ENCODE measurements around the gene UBE2F.
A peak's percentile ranks its signal among the peaks of the same experiment; 100 is the strongest.
"Not testable (repeated sequence)": the region's sequence is repeated elsewhere in the genome, so short reads cannot be mapped to it uniquely, and the experiment has no call there.

Gene UBE2F

GRCh38 chr2:237952851-237953250, 14.0 kb upstream of the UBE2F start:
- H3K27me3 Mint-ChIP-seq: peaks cover 9% of the 10 kb centered on the region
- DNase-seq (ENCODE audit: low spot score in 2 of 2): no peak
- H3K4me1 Mint-ChIP-seq: peaks cover 7% of the 10 kb centered on the region
- H3K9me3 Mint-ChIP-seq: no peaks in the 10 kb centered on the region
- no peaks in the 10 kb centered on the region for H3K36me3 Mint-ChIP-seq (ENCODE audit: insufficient read depth)
- H3K27ac Mint-ChIP-seq (ENCODE audit: low read depth): no peak overlapping the region
- no peak for ATAC-seq (replicated peaks; ENCODE audit: extremely low read depth, poor library complexity, severe bottlenecking)
- H3K4me3 Mint-ChIP-seq: no peak overlapping the region

DNA sequence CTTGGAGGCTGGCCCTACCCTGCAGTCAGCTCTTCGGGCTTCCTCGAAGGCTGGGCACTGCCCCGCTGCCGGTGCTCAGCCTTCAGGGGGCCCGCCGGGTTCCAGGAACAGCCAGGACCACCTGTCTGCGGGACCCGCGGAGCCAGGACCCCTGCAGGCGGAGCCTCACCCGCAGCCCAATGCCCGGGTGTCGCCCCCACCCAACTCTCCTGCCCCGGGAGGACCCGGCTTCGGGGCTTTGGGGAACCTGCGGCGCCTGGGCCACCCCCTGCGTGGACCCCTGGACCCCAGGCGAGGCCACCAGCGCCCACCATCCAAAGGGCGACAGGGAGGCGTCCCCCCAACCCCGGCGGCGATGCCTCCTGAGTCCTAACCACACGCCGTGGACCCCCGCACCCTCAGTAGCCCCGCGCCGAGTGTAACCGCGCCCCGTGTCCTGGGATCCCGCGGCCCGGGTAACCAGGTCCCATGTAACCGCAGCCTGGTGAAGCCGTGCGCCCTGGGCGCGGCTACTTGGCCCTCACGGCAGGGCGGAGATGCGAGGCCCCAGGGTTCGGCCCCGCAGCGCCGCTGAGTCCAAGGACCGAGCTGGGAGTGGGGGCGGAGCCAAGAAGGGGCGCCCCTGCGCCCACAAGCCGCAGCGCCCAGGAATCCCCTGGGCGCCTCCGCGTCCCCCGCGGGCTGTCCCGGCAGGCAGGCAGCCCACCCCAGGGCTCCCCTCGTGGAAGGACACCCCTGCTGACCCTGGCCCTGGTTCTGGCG, 11.0 kb upstream of the UBE2F start:
- H3K27ac Mint-ChIP-seq (ENCODE audit: low read depth): no peak overlapping the region
- no peaks in the 10 kb centered on the region for H3K9me3 Mint-ChIP-seq
- peaks cover 9% of the 10 kb centered on the region for H3K27me3 Mint-ChIP-seq
- DNase-seq (ENCODE audit: low spot score in 2 of 2) (no peak), ATAC-seq (replicated peaks; ENCODE audit: extremely low read depth, poor library complexity, severe bottlenecking) (no peak)
- peaks cover 7% of the 10 kb centered on the region for H3K4me1 Mint-ChIP-seq
- no peaks in the 10 kb centered on the region for H3K36me3 Mint-ChIP-seq (ENCODE audit: insufficient read depth)
- no peak overlapping the region for H3K4me3 Mint-ChIP-seq

GRCh38 chr2:237956402-237956736, 10.4 kb upstream of the UBE2F start:
- H3K27ac Mint-ChIP-seq (ENCODE audit: low read depth): no peak overlapping the region
- no peak overlapping the region for H3K4me3 Mint-ChIP-seq
- H3K4me1 Mint-ChIP-seq: peaks cover 7% of the 10 kb centered on the region
- no peak for DNase-seq (ENCODE audit: low spot score in 2 of 2)
- no peak for ATAC-seq (replicated peaks; ENCODE audit: extremely low read depth, poor library complexity, severe bottlenecking)
- no peaks in the 10 kb centered on the region for H3K36me3 Mint-ChIP-seq (ENCODE audit: insufficient read depth)
- peaks cover 9% of the 10 kb centered on the region for H3K27me3 Mint-ChIP-seq
- no peaks in the 10 kb centered on the region for H3K9me3 Mint-ChIP-seq

GRCh38 chr2:237961637-237962036, 5.2 kb upstream of the UBE2F start:
- Mint-ChIP-seq H3K4me3 (no peak overlapping the region), H3K27me3 (no peaks in the 10 kb centered on the region), H3K27ac (ENCODE audit: low read depth) (no peak overlapping the region), H3K36me3 (ENCODE audit: insufficient read depth) (peaks cover 7% of the 10 kb centered on the region), H3K9me3 (peaks cover 6% of the 10 kb centered on the region), H3K4me1 (peaks cover 11% of the 10 kb centered on the region)
- ATAC-seq (replicated peaks; ENCODE audit: extremely low read depth, poor library complexity, severe bottlenecking): no peak
- no peak for DNase-seq (ENCODE audit: low spot score in 2 of 2)

- no peaks in the 10 kb centered on the region for H3K27me3 Mint-ChIP-seq
- ATAC-seq (replicated peaks; ENCODE audit: extremely low read depth, poor library complexity, severe bottlenecking) (no peak), DNase-seq (ENCODE audit: low spot score in 2 of 2) (no peak)
- H3K4me3 Mint-ChIP-seq: no peak overlapping the region
- H3K4me1 Mint-ChIP-seq: peaks cover 6% of the 10 kb centered on the region
- H3K9me3 Mint-ChIP-seq: peaks cover 6% of the 10 kb centered on the region
- no peak overlapping the region for H3K27ac Mint-ChIP-seq (ENCODE audit: low read depth)
- peaks cover 9% of the 10 kb centered on the region for H3K36me3 Mint-ChIP-seq (ENCODE audit: insufficient read depth)
Measured at GRCh38 chr2:237962432-237963084, 4.3 kb upstream of the UBE2F start.

GRCh38 chr2:237963490-237963991, 3.3 kb upstream of the UBE2F start:
- not testable (repeated sequence) for H3K4me3 Mint-ChIP-seq; H3K27me3 Mint-ChIP-seq; DNase-seq (ENCODE audit: low spot score in 2 of 2); H3K36me3 Mint-ChIP-seq (ENCODE audit: insufficient read depth); H3K9me3 Mint-ChIP-seq; H3K27ac Mint-ChIP-seq (ENCODE audit: low read depth); ATAC-seq (replicated peaks; ENCODE audit: extremely low read depth, poor library complexity, severe bottlenecking)
- H3K4me1 Mint-ChIP-seq: peaks cover 15% of the 10 kb centered on the region

DNA sequence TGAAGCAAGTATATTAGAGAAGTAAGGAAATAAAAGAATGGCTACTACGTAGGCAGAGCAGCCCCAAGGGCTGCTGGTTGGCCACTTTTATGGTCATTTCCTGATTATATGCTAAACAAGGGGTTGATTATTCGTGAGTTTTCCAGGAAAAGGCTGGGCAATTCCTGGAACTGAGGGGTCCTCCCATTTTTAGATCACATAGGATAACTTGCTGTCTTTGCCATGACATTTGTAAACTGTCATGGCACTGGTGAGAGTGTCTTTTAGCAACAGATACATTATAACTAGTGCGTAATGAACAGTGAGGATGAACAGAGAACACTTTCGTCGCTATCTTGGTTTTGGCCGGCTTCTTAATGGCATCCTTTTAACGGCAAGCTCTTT, 2.6 kb upstream of the UBE2F start:
- no peak for DNase-seq (ENCODE audit: low spot score in 2 of 2)
- Mint-ChIP-seq H3K36me3 (ENCODE audit: insufficient read depth) (peaks cover 9% of the 10 kb centered on the region), H3K4me3 (no peak overlapping the region), H3K9me3 (peaks cover 6% of the 10 kb centered on the region), H3K4me1 (peaks cover 22% of the 10 kb centered on the region), H3K27ac (ENCODE audit: low read depth) (no peak overlapping the region), H3K27me3 (no peaks in the 10 kb centered on the region)
- ATAC-seq (replicated peaks; ENCODE audit: extremely low read depth, poor library complexity, severe bottlenecking): no peak

- Mint-ChIP-seq H3K27me3 (no peaks in the 10 kb centered on the region), H3K36me3 (ENCODE audit: insufficient read depth) (peaks cover 9% of the 10 kb centered on the region), H3K9me3 (peaks cover 6% of the 10 kb centered on the region), H3K4me3 (peak overlapping the region; percentile 25), H3K27ac (ENCODE audit: low read depth) (no peak overlapping the region), H3K4me1 (peaks cover 28% of the 10 kb centered on the region)
- DNase-seq (ENCODE audit: low spot score in 2 of 2): no peak
- no peak for ATAC-seq (replicated peaks; ENCODE audit: extremely low read depth, poor library complexity, severe bottlenecking)
Measured at GRCh38 chr2:237964578-237965404, 2.0 kb upstream of the UBE2F start.

DNA sequence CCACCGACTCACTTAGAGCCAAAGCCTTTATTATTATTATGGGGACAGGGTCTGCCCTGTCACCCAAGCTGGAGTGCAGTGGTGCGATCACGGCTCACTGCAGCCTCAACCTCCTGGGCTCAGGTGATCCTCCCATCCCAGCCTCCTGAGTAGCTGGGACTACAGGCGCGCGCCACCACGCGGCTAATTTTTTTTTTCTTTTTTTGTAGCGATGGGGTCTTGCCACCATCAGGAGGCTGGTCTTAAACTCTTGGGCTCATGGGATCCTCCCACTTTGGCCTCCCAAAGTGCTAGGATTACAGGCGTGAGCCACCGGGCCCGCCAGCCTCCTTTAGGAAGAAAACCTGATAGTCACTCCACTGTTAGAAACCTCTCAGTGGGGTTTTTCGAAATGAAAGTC, 970 bp upstream of the UBE2F start:
- H3K27ac Mint-ChIP-seq (ENCODE audit: low read depth): peak overlapping the region; percentile 90
- H3K27me3 Mint-ChIP-seq; DNase-seq (ENCODE audit: low spot score in 2 of 2); ATAC-seq (replicated peaks; ENCODE audit: extremely low read depth, poor library complexity, severe bottlenecking); H3K9me3 Mint-ChIP-seq: not testable (repeated sequence)
- peaks cover 38% of the 10 kb centered on the region for H3K4me1 Mint-ChIP-seq
- peak overlapping the region; percentile 77 for H3K4me3 Mint-ChIP-seq
- peaks cover 11% of the 10 kb centered on the region for H3K36me3 Mint-ChIP-seq (ENCODE audit: insufficient read depth)

DNA sequence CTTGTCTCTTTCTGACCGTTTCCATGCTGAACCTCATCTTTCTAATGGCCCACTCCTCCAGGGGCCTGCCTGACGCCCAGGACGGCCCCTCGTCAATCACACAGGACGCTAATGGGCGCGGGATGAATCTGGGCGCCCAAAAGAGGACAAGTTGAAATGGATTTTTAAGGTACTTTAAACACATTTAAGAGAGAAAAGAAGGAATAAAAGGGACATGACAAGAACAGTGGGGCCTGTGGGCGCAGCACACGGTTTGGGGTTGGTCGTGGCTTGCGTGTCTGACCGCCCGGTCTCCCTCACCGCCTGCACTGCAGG, 607 bp upstream of the UBE2F start:
- Mint-ChIP-seq H3K36me3 (ENCODE audit: insufficient read depth) (peaks cover 11% of the 10 kb centered on the region), H3K27ac (ENCODE audit: low read depth) (peak overlapping the region; percentile 90), H3K9me3 (peaks cover 6% of the 10 kb centered on the region), H3K4me3 (peak overlapping the region; percentile 77), H3K27me3 (no peaks in the 10 kb centered on the region), H3K4me1 (peaks cover 40% of the 10 kb centered on the region)
- no peak for DNase-seq (ENCODE audit: low spot score in 2 of 2)
- ATAC-seq (replicated peaks; ENCODE audit: extremely low read depth, poor library complexity, severe bottlenecking): no peak

DNA sequence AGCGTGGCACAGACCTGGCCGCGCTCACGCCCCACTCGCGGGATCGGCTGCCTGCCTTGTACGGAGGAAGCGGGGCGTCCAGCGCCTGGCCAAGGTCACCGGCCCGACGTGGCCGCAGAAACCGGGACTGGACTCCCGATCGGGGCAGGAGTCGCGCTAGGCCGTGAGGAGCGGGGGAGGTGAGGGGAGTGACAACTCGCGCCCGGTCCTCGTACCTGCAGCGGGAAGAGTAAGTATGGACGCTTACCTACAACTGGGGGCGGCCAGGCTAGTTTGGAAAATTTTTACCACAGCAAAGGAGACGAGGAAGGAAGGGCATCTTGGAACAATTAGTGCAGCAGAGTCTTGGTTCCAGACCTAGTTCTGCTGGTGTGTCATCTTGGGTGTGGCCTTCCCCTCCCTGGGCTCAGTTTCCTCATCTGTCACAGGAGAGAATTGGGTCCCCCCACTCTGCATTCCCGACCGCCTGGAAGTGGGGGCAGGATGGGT, 693 bp downstream of the UBE2F start:
- H3K4me3 Mint-ChIP-seq: peak overlapping the region; percentile 77
- H3K9me3 Mint-ChIP-seq: peaks cover 4% of the 10 kb centered on the region
- no peaks in the 10 kb centered on the region for H3K27me3 Mint-ChIP-seq
- DNase-seq (ENCODE audit: low spot score in 2 of 2): no peak
- ATAC-seq (replicated peaks; ENCODE audit: extremely low read depth, poor library complexity, severe bottlenecking): no peak
- peaks cover 47% of the 10 kb centered on the region for H3K4me1 Mint-ChIP-seq
- peaks cover 11% of the 10 kb centered on the region for H3K36me3 Mint-ChIP-seq (ENCODE audit: insufficient read depth)
- peak overlapping the region; percentile 10 for H3K27ac Mint-ChIP-seq (ENCODE audit: low read depth)

DNA sequence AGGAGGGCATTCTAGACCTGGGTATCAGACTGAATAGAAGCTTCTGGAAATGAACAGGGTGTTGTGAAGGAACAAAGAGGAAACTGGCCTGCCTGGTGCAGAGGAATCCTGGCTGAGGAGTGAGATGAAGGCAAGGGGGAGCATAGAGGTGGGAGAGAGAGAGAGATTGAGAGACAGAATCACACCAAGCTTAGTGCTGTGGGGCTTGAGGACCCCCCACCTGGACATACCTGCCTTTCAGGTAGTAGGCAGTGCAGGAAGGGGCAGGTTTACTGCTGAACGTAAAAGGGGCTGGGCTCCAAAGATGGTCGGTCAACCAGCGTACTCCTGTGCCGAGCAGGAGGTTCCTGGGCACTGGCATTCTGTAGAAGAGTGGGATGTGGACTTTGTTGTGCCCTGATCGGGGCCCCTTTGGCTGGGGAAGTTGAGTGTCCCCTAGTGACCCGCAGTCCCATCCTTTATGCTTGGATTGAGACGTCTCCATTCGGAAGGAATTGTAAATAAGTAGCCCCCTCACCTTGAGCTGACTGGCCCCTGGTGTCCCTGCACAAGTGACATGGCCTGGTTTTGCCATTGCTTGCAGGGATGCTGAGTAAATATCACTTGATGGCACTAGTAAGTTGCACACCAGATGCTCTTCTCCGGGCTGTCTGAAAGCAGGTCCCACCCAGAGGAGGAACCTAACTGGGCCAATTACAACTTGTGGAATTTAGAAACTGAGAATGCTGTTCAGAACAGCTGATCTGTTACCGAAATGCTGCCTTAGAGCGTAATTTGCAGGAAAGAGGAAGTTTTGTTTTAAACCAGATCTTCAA, 1.4 kb downstream of the UBE2F start:
- Mint-ChIP-seq H3K27ac (ENCODE audit: low read depth) (peak overlapping the region; percentile 10), H3K4me1 (peaks cover 50% of the 10 kb centered on the region), H3K27me3 (no peaks in the 10 kb centered on the region), H3K36me3 (ENCODE audit: insufficient read depth) (peaks cover 11% of the 10 kb centered on the region), H3K4me3 (peak overlapping the region; percentile 77), H3K9me3 (no peaks in the 10 kb centered on the region)
- ATAC-seq (replicated peaks; ENCODE audit: extremely low read depth, poor library complexity, severe bottlenecking): no peak
- no peak for DNase-seq (ENCODE audit: low spot score in 2 of 2)
